Measurements from ENCODE around the gene GRID1.

The GRID1 gene

DNA sequence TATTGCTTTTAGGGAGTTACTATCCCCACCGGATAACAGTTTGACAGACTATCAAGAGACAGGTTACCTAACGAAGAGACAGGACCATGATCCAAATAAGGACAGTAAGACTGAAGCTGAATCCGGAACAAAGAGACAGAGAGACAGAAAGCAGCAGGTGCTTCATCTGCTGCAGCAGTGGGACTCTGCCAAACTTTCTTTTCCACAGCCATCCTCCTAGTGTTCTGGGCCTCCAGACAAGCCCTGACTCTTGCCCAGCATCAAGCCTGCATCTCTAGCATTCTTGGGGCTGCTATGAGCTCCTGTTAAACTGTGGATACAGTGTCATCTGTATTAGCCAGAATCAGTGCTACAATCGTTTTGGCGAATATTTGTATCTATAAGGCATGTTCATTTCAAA is 761.7 kb downstream of the GRID1 start:
- no peak overlapping the region for H3K4ac ChIP-seq (ENCODE audit: low read depth, low read length)
- no peak overlapping the region for H2BK120ac ChIP-seq (ENCODE audit: low read depth, low read length)
- H3K36me3 ChIP-seq (ENCODE audit: control insufficient read depth, insufficient read depth, low read length) = no peaks in the 10 kb centered on the region
- H2BK5ac ChIP-seq (ENCODE audit: low read length) = no peak overlapping the region
- no peak overlapping the region for H4K8ac ChIP-seq (ENCODE audit: low read depth, low read length)
- no peak overlapping the region for H3K4me3 ChIP-seq (ENCODE audit: low read length)
- H4K5ac ChIP-seq (ENCODE audit: low read length) = no peak overlapping the region
- DNase-seq = no peak
- no peak overlapping the region for H3K56ac ChIP-seq (ENCODE audit: low read length)
- H3K23ac ChIP-seq (ENCODE audit: low read length) = no peak overlapping the region
- no peak overlapping the region for H3K18ac ChIP-seq (ENCODE audit: low read length)
- H3K79me1 ChIP-seq (ENCODE audit: low read length) = no peaks in the 10 kb centered on the region
- no peaks in the 10 kb centered on the region for H3K4me1 ChIP-seq (ENCODE audit: control insufficient read depth, low read depth, low read length)
- no peak overlapping the region for H3K27ac ChIP-seq (ENCODE audit: low read depth, low read length)
- H3K9ac ChIP-seq (ENCODE audit: low read length) = no peak overlapping the region
- H2BK15ac ChIP-seq (replicated peaks; ENCODE audit: low read depth) = no peak overlapping the region
- no CpG with 5 or more reads among the region's 5 CpGs for WGBS (ENCODE audit: extremely low coverage, insufficient coverage, low lambda C conversion rate)
- no peak overlapping the region for H2AK5ac ChIP-seq (ENCODE audit: low read length)
- H3K79me2 ChIP-seq (ENCODE audit: control insufficient read depth, insufficient read depth, low read length) = no peaks in the 10 kb centered on the region
- H3K27me3 ChIP-seq (ENCODE audit: insufficient read depth, low read length, poor library complexity) = no peaks in the 10 kb centered on the region
- H3K4me2 ChIP-seq (ENCODE audit: low read length) = no peak overlapping the region

DNA sequence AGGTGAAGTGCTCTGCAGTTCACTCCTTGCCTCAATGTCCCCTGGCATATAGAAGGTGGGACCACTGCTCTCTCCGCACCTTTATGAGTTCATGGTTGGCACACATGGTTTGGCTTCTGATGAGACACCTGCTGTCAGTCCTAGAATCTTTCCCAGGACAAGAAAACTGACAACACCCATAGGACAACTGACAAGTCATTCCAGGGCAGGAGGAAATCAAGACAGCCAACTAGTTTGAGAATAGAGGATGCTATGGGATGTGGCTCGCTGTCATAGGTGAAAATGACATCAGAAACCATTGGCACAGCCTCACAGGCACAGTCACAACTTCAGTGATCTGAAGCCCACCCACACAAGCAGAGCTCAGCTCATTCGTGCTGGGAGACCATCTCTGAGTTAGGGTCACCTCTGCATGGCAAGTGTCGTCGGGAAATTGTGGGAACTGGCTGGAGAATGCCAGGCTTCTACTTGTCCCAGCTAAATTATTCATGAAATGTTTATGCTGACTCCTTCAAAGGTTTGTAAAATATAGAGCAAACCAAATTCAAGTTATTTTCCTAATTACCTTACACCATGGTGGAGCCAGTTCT is 762.4 kb downstream of the GRID1 start:
- no peak overlapping the region for H3K23ac ChIP-seq (ENCODE audit: low read length)
- no peak overlapping the region for H3K18ac ChIP-seq (ENCODE audit: low read length)
- no peak overlapping the region for H3K27ac ChIP-seq (ENCODE audit: low read depth, low read length)
- WGBS (ENCODE audit: extremely low coverage, insufficient coverage, low lambda C conversion rate) = no CpG with 5 or more reads among the region's 5 CpGs
- no peak overlapping the region for H4K5ac ChIP-seq (ENCODE audit: low read length)
- H3K4me3 ChIP-seq (ENCODE audit: low read length) = no peak overlapping the region
- no peaks in the 10 kb centered on the region for H3K4me1 ChIP-seq (ENCODE audit: control insufficient read depth, low read depth, low read length)
- H3K56ac ChIP-seq (ENCODE audit: low read length) = no peak overlapping the region
- no peaks in the 10 kb centered on the region for H3K79me1 ChIP-seq (ENCODE audit: low read length)
- no peak overlapping the region for H3K9ac ChIP-seq (ENCODE audit: low read length)
- H3K4me2 ChIP-seq (ENCODE audit: low read length) = no peak overlapping the region
- no peaks in the 10 kb centered on the region for H3K27me3 ChIP-seq (ENCODE audit: insufficient read depth, low read length, poor library complexity)
- H3K79me2 ChIP-seq (ENCODE audit: control insufficient read depth, insufficient read depth, low read length) = no peaks in the 10 kb centered on the region
- no peak overlapping the region for H2BK5ac ChIP-seq (ENCODE audit: low read length)
- H4K8ac ChIP-seq (ENCODE audit: low read depth, low read length) = no peak overlapping the region
- H2AK5ac ChIP-seq (ENCODE audit: low read length) = no peak overlapping the region
- H2BK120ac ChIP-seq (ENCODE audit: low read depth, low read length) = no peak overlapping the region
- no peaks in the 10 kb centered on the region for H3K36me3 ChIP-seq (ENCODE audit: control insufficient read depth, insufficient read depth, low read length)
- DNase-seq = no peak
- no peak overlapping the region for H3K4ac ChIP-seq (ENCODE audit: low read depth, low read length)
- no peak overlapping the region for H2BK15ac ChIP-seq (replicated peaks; ENCODE audit: low read depth)

- no peak overlapping the region for H3K4me2 ChIP-seq (ENCODE audit: low read length)
- no peaks in the 10 kb centered on the region for H3K79me1 ChIP-seq (ENCODE audit: low read length)
- H2BK15ac ChIP-seq (replicated peaks; ENCODE audit: low read depth) = no peak overlapping the region
- WGBS (ENCODE audit: extremely low coverage, insufficient coverage, low lambda C conversion rate) = no CpG with 5 or more reads among the region's 5 CpGs
- H3K56ac ChIP-seq (ENCODE audit: low read length) = no peak overlapping the region
- H3K23ac ChIP-seq (ENCODE audit: low read length) = no peak overlapping the region
- H3K36me3 ChIP-seq (ENCODE audit: control insufficient read depth, insufficient read depth, low read length) = no peaks in the 10 kb centered on the region
- no peak overlapping the region for H3K4ac ChIP-seq (ENCODE audit: low read depth, low read length)
- H2BK5ac ChIP-seq (ENCODE audit: low read length) = no peak overlapping the region
- H3K79me2 ChIP-seq (ENCODE audit: control insufficient read depth, insufficient read depth, low read length) = no peaks in the 10 kb centered on the region
- DNase-seq = no peak
- H4K5ac ChIP-seq (ENCODE audit: low read length) = no peak overlapping the region
- H3K4me3 ChIP-seq (ENCODE audit: low read length) = no peak overlapping the region
- H3K27ac ChIP-seq (ENCODE audit: low read depth, low read length) = no peak overlapping the region
- H2BK120ac ChIP-seq (ENCODE audit: low read depth, low read length) = no peak overlapping the region
- H3K9ac ChIP-seq (ENCODE audit: low read length) = no peak overlapping the region
- no peaks in the 10 kb centered on the region for H3K27me3 ChIP-seq (ENCODE audit: insufficient read depth, low read length, poor library complexity)
- no peak overlapping the region for H4K8ac ChIP-seq (ENCODE audit: low read depth, low read length)
- no peak overlapping the region for H3K18ac ChIP-seq (ENCODE audit: low read length)
- H3K4me1 ChIP-seq (ENCODE audit: control insufficient read depth, low read depth, low read length) = no peaks in the 10 kb centered on the region
- no peak overlapping the region for H2AK5ac ChIP-seq (ENCODE audit: low read length)
These were observed 763.2 kb downstream of the GRID1 start for GRCh38 chr10:85603151-85603940.

DNA sequence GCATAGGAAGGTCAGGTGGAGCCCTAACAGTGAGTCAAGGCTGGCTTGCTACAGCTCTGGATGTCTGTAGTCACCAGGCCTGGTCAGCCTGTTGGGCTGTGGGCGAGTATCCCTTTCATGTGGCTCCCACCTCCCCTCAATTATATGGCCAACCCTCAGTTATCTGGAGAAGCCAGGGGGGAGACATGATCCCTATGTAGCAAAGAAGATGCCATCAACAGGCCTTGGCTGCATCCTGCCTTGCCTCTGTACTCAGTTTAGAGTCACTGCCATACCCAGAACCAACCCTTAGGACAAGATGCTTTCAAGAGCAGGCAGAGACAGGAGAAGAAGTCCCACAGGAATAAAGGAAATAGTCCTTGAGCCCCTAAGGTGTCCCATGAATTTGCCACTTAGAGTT is 763.9 kb downstream of the GRID1 start:
- no peak overlapping the region for H3K4me3 ChIP-seq (ENCODE audit: low read length)

GRCh38 chr10:85602306-85602705 is 764.3 kb downstream of the GRID1 start:
- H3K36me3 ChIP-seq (ENCODE audit: control insufficient read depth, insufficient read depth, low read length) = no peaks in the 10 kb centered on the region
- H2AK5ac ChIP-seq (ENCODE audit: low read length) = no peak overlapping the region
- no peak overlapping the region for H2BK120ac ChIP-seq (ENCODE audit: low read depth, low read length)
- H4K5ac ChIP-seq (ENCODE audit: low read length) = no peak overlapping the region
- no peak for DNase-seq
- H3K79me2 ChIP-seq (ENCODE audit: control insufficient read depth, insufficient read depth, low read length) = no peaks in the 10 kb centered on the region
- no CpG with 5 or more reads among the region's 18 CpGs for WGBS (ENCODE audit: extremely low coverage, insufficient coverage, low lambda C conversion rate)
- no peak overlapping the region for H3K56ac ChIP-seq (ENCODE audit: low read length)
- H3K23ac ChIP-seq (ENCODE audit: low read length) = no peak overlapping the region
- no peak overlapping the region for H3K4ac ChIP-seq (ENCODE audit: low read depth, low read length)
- H4K8ac ChIP-seq (ENCODE audit: low read depth, low read length) = no peak overlapping the region
- H3K27me3 ChIP-seq (ENCODE audit: insufficient read depth, low read length, poor library complexity) = no peaks in the 10 kb centered on the region
- H3K79me1 ChIP-seq (ENCODE audit: low read length) = no peaks in the 10 kb centered on the region
- H3K27ac ChIP-seq (ENCODE audit: low read depth, low read length) = no peak overlapping the region
- no peak overlapping the region for H3K4me2 ChIP-seq (ENCODE audit: low read length)
- H3K4me3 ChIP-seq (ENCODE audit: low read length) = no peak overlapping the region
- H3K9ac ChIP-seq (ENCODE audit: low read length) = no peak overlapping the region
- H2BK5ac ChIP-seq (ENCODE audit: low read length) = no peak overlapping the region
- no peak overlapping the region for H2BK15ac ChIP-seq (replicated peaks; ENCODE audit: low read depth)
- H3K4me1 ChIP-seq (ENCODE audit: control insufficient read depth, low read depth, low read length) = no peaks in the 10 kb centered on the region
- H3K18ac ChIP-seq (ENCODE audit: low read length) = no peak overlapping the region

More for the DNA sequence above, 763.9 kb downstream of the GRID1 start:
- Histone ChIP-seq H3K4me2 (ENCODE audit: low read length) (no peak overlapping the region), H4K8ac (ENCODE audit: low read depth, low read length) (no peak overlapping the region), H3K18ac (ENCODE audit: low read length) (no peak overlapping the region), H2BK5ac (ENCODE audit: low read length) (no peak overlapping the region), H3K27ac (ENCODE audit: low read depth, low read length) (no peak overlapping the region), H3K36me3 (ENCODE audit: control insufficient read depth, insufficient read depth, low read length) (no peaks in the 10 kb centered on the region), H3K9ac (ENCODE audit: low read length) (no peak overlapping the region), H3K4me1 (ENCODE audit: control insufficient read depth, low read depth, low read length) (no peaks in the 10 kb centered on the region), H4K5ac (ENCODE audit: low read length) (no peak overlapping the region), H3K79me2 (ENCODE audit: control insufficient read depth, insufficient read depth, low read length) (no peaks in the 10 kb centered on the region), H2BK15ac (replicated peaks; ENCODE audit: low read depth) (no peak overlapping the region), H3K79me1 (ENCODE audit: low read length) (no peaks in the 10 kb centered on the region), H3K4ac (ENCODE audit: low read depth, low read length) (no peak overlapping the region), H3K23ac (ENCODE audit: low read length) (no peak overlapping the region), H3K56ac (ENCODE audit: low read length) (no peak overlapping the region), H3K27me3 (ENCODE audit: insufficient read depth, low read length, poor library complexity) (no peaks in the 10 kb centered on the region), H2AK5ac (ENCODE audit: low read length) (no peak overlapping the region), H2BK120ac (ENCODE audit: low read depth, low read length) (no peak overlapping the region)
- DNase-seq = no peak
- WGBS (ENCODE audit: extremely low coverage, insufficient coverage, low lambda C conversion rate) = no CpG with 5 or more reads among the region's 1 CpG
